ENCODE data around the gene OSGIN1.

OSGIN1 gene

GRCh38 chr16:84007520-84007919, 54.5 kb downstream of the OSGIN1 start:
- DNase-seq: no peak

- no peak for DNase-seq
Observed at GRCh38 chr16:84007965-84008364, 54.9 kb downstream of the OSGIN1 start.

- no peak for DNase-seq
Observed at GRCh38 chr16:84009282-84009681, 56.2 kb downstream of the OSGIN1 start.

- peak; percentile 25 to 44 for DNase-seq
Observed at GRCh38 chr16:84013787-84014569, 60.9 kb downstream of the OSGIN1 start.

- no peak for DNase-seq
Observed at GRCh38 chr16:84014570-84015327, 61.7 kb downstream of the OSGIN1 start.

GRCh38 chr16:84015399-84015798, 62.4 kb downstream of the OSGIN1 start:
- no peak for DNase-seq

Data from SW 1271 (cell line).